Globus pallidus (tissue), 1 donor: Measurements from ENCODE around the gene CD79A.
"Not testable (repeated sequence)": the region's sequence is repeated elsewhere in the genome, so short reads cannot be mapped to it uniquely, and the experiment has no call there.

Experiments
- DNase-seq: peaks from one replicate; pipeline ENCODE4 v3.0.0-alpha.2; 2015; ENCODE audit warnings: low spot score

The CD79A gene

GRCh38 chr19:41905273-41906002 is 28.4 kb downstream of the CD79A start:
- DNase-seq, result no peak

- DNase-seq, result no peak
Observed at GRCh38 chr19:41906271-41906670, 29.2 kb downstream of the CD79A start.

- DNase-seq, result no peak
Observed at GRCh38 chr19:41906916-41907680, 30.0 kb downstream of the CD79A start.

- no peak for DNase-seq
Observed at GRCh38 chr19:41907994-41908615, 31.0 kb downstream of the CD79A start.

GRCh38 chr19:41908724-41909464 is 31.8 kb downstream of the CD79A start:
- no peak for DNase-seq

GRCh38 chr19:41909706-41910105 is 32.6 kb downstream of the CD79A start:
- DNase-seq, result no peak

- DNase-seq, result no peak
Observed at GRCh38 chr19:41910240-41910991, 33.3 kb downstream of the CD79A start.

GRCh38 chr19:41910992-41911888 is 34.2 kb downstream of the CD79A start:
- no peak for DNase-seq

- no peak for DNase-seq
Observed at GRCh38 chr19:41911889-41912731, 35.0 kb downstream of the CD79A start.

- DNase-seq, result no peak
Observed at GRCh38 chr19:41912899-41913537, 35.9 kb downstream of the CD79A start.

- DNase-seq, result no peak
Observed at GRCh38 chr19:41913538-41914423, 36.7 kb downstream of the CD79A start.

- DNase-seq, result not testable (repeated sequence)
Observed at GRCh38 chr19:41914424-41914834, 37.4 kb downstream of the CD79A start.

GRCh38 chr19:41915021-41915775 is 38.1 kb downstream of the CD79A start:
- DNase-seq, result no peak

- DNase-seq, result no peak
Observed at GRCh38 chr19:41915776-41916414, 38.8 kb downstream of the CD79A start.

- DNase-seq, result no peak
Observed at GRCh38 chr19:41917676-41918075, 40.6 kb downstream of the CD79A start.

- DNase-seq, result no peak
Observed at GRCh38 chr19:41918095-41918494, 41.0 kb downstream of the CD79A start.
